T-helper 22 cell (primary cell): ENCODE results near the gene FOXP4.

ENCODE experiments used
- DNase-seq: peaks from one replicate; pipeline ENCODE4 v3.0.0-alpha.2; 2020; ENCODE audit warnings: low read depth

The FOXP4 gene

GRCh38 chr6:41546866-41547798 is 951 bp downstream of the FOXP4 start:
- DNase-seq = no peak

- DNase-seq = no peak
These were observed 1.6 kb downstream of the FOXP4 start for GRCh38 chr6:41547799-41548097.

- no peak for DNase-seq
These were observed 2.1 kb downstream of the FOXP4 start for GRCh38 chr6:41548098-41548840.

GRCh38 chr6:41548841-41549642 is 2.9 kb downstream of the FOXP4 start:
- no peak for DNase-seq

GRCh38 chr6:41549673-41550072 is 3.5 kb downstream of the FOXP4 start:
- DNase-seq = no peak

GRCh38 chr6:41551086-41551700 is 5.0 kb downstream of the FOXP4 start:
- no peak for DNase-seq

- no peak for DNase-seq
These were observed 5.7 kb downstream of the FOXP4 start for GRCh38 chr6:41551857-41552256.

- DNase-seq = no peak
These were observed 6.5 kb downstream of the FOXP4 start for GRCh38 chr6:41552723-41553122.

- DNase-seq = no peak
These were observed 7.3 kb downstream of the FOXP4 start for GRCh38 chr6:41553405-41553999.

GRCh38 chr6:41555326-41556300 is 9.4 kb downstream of the FOXP4 start:
- no peak for DNase-seq

GRCh38 chr6:41557335-41557734 is 11.2 kb downstream of the FOXP4 start:
- no peak for DNase-seq

- DNase-seq = no peak
These were observed 12.0 kb downstream of the FOXP4 start for GRCh38 chr6:41558033-41558807.

GRCh38 chr6:41559655-41560427 is 13.7 kb downstream of the FOXP4 start:
- DNase-seq = no peak

- peak; percentile 93 for DNase-seq
These were observed 14.4 kb downstream of the FOXP4 start for GRCh38 chr6:41560431-41561192.

- DNase-seq = no peak
These were observed 15.2 kb downstream of the FOXP4 start for GRCh38 chr6:41561416-41561815.

- DNase-seq = no peak
These were observed 16.0 kb downstream of the FOXP4 start for GRCh38 chr6:41561931-41562911.
